Measurements from ENCODE around the gene POLE.
"Not testable (repeated sequence)": the region's sequence is repeated elsewhere in the genome, so short reads cannot be mapped to it uniquely, and the experiment has no call there.

Gene POLE

DNA sequence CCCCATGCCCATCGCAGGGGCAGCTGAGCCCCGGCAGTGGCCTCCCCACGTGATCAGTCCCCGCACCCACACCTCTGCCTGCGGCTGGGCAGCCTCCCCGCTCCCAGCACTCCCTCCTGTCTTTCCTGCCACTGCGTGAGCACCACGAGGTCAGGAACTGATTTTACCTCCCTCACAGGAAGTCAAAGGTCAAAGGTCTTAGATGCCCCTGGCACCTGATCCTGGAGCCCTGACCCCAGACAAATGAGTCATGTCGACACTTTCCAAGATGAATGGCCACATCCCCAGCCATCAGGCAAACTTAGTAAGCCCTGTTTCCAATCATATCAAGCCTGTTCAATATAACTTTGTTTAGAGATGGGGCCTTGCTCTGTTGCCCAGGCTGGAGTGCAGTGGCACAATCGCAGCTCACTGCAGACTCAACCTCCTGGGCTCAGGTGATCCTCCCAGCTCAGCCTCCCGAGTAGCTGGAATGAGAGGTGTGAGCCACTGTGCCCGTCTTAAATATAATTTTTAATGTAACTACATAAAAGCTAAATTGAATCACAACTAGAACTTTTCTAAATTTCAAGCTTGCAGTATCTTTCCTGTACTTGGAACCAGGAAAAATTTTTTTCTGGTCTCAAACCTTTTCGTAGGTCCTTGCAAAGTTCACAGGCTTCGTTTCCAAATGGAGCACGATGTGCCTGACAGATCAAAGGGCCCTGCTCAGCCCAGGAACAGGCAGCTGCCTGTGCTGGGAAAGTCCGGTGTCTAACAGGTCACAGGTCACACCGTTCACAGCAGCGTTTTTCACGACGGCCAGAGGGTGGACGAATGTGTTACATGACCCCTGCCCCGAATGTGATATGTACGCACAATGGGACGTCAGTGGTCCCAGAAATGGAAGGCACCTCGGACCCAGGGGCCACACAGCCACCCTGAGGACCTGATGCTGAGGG, 78.6 kb downstream of the POLE start:
- DNase-seq = no peak

DNA sequence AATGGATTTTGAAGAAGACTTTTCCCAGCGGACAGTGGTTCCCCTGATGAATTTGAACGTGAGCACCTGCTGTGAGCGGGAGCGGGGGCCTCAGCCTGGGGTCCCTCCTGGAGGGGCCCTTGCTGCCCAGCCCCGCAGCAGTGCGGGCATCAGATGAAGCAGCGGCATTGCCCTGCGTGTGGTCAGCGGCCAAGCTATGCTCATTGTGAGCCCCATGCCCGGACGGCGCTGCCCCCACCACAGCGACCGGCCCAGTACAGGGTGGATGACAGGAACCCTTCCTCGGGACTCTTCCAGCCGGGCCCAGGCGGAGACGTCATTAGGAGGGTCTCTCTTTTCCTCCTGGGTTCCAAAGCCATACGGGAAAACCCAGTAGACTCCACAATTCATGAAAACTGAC, 80.2 kb downstream of the POLE start:
- no peak for DNase-seq

- DNase-seq = no peak
These were observed 80.7 kb downstream of the POLE start for GRCh38 chr12:132606466-132606865.

DNA sequence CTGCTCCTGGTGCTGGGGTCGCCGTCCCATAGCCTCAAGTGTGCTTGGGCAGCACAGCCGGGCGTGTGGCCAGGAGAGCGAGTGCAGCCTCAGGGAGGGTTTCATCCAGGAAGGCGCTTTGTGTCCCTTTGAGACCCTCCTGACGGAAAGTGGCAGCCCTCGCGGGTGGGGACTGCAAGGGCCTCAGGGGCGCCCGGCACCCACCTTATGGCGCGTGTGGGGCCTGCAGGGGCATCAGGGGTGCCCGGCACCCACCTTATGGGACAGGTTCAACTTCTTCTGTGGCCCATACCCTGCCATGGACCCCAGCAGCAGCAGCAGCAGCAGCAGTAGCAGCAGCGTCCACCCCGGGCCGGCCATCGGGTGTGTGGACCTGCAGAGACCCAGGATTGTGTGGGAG, 81.2 kb downstream of the POLE start:
- no peak for DNase-seq

DNA sequence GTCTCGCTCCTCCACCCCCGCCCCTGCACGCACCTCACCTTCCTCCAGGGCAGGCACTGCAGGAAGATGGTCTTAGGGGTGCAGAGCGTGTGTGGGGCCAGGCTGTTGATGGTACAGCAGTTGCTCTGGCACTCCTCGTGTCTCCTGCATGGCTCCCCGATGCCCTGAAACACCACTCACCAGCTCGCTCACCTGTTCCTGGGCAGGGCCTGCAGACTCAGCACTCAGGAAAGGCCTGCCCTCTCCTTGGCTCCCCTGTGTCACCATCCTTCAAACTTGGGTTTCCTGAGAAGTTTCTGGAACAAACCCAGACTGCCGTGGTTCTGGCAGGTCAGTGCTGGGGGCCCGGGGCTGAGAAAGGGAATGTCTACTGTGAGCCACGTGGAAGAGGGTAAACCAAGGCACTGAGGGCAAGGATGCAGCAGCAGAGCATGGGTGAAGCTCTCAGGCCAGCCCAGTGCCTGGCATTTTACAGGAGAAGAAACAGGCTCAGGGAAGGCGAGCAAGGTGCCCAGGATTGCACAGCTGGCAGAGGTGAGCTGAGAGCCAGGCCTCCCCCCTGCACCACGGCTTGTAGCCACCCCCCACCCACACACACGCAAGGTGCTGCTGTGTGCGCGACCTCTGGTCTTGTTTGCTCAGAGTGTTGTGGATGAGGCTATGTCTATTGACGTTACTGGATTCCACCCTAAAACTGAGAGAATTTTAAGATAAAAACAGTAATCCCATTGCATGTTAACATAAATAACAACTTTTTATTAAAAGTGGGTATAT, 82.3 kb downstream of the POLE start:
- no peak for DNase-seq

GRCh38 chr12:132604151-132604618, 83.0 kb downstream of the POLE start:
- no peak for DNase-seq

DNA sequence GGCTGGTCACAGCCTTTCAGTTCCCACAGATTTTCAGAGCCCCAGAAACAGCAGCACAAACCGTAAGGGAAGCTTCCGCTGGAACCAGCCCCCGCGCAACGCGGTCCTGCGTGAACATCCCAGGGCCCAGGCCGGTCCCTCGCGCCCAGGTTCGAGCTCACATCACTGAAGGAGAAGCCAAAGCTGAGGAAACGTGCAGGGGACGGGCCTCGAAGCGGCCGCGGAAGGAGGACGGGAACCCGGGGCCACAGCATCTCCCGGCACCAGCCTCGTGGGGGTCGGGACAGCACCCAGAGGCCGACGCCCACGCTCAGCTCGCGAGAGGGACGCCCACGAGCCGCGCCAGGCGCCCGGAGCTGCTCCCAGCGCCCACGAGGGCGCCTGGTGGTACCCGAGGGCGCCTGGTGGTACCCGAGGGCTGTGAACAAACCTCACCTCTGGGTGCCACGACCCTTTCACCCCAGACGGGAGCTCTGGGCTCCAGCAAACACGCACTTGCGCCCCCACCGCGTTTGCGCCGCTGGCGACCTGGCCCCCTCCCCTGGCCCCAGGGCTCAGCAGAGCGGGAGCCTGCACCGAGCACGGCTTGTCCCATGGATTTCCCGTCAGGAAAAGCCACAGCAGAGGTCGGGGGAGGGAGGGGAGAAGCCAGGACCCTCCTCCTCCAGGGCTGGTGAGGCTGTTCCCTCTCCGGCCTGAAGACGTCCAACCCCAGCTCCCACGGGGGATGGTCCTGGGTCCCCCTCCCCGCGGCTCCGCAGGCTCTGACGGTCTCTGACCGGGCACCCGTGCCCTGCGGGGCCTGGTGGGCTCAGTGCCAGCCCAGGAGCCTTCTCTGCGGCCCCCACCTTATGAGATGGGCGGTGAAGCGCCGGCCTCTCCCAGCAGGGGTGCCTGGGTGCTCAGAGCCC, 83.6 kb downstream of the POLE start:
- no peak for DNase-seq

DNA sequence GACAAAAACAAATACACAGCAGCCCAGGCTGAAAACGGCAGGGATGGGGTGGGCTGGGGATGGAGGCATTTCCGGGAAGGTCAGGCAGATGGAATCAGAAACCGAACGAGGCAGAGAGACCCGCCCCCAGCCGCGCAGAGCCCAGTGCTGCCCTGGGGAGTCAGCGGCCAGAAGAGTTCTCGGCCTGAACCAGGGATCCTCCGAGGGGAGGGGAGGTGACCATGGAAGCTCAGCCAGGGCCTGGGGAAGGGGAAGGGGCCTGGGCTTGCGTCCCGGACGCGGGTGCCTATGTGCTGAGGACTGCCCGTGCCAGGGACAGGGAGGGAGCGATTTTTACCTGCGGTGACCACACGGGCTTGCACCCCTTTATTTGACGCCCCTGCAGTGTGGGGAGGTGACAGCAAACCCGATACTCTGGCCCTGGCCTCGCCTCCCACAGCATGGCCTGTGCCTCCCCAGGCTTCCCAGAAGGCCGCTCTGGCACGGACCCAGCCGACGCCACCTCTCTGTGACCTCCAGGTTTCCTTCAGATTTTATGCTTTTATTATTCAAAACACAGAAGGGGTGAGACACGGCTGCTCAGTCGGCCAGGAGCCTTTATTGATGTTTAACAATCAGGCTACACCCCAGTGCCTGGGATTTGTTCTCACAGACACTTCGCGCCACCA, 84.4 kb downstream of the POLE start:
- DNase-seq = no peak

DNA sequence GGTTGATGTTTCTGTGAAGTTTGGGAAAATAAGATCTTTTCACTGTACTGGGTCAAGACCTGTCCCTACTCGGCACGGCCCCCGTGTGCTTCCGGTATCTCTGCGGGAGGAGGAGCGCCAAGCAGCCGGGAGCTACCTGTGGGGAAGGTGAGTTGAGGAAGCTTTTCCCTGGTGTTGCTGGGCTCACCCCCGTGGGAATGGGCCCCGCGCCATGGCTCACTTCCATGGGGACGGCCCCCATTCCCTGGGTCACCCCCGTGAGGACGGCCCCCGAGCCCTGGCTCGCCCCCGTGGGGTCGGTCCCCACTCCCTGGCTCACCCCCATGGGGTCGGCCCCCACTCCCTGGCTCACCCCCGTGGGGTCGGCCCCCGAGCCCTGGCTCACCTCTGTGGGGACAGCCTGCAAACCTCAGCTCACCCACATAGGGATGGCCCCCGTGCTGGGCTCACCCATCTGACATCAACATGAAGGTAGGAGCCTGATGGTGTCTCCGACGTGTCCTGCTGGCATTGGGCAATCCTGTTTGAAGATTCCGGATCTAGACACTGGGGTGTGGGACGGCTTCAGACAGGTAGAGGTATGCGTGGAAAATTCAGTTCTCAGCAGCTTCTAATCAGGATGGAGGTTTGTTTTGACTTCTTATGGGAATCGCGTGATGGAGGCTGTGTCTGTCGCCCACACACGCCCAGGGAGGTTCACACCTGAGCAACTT, 85.8 kb downstream of the POLE start:
- DNase-seq = no peak

GRCh38 chr12:132600048-132601032, 86.8 kb downstream of the POLE start:
- DNase-seq = peak; percentile 40

GRCh38 chr12:132599502-132599901, 87.6 kb downstream of the POLE start:
- DNase-seq = not testable (repeated sequence)

GRCh38 chr12:132597333-132598316, 89.5 kb downstream of the POLE start:
- no peak for DNase-seq

DNA sequence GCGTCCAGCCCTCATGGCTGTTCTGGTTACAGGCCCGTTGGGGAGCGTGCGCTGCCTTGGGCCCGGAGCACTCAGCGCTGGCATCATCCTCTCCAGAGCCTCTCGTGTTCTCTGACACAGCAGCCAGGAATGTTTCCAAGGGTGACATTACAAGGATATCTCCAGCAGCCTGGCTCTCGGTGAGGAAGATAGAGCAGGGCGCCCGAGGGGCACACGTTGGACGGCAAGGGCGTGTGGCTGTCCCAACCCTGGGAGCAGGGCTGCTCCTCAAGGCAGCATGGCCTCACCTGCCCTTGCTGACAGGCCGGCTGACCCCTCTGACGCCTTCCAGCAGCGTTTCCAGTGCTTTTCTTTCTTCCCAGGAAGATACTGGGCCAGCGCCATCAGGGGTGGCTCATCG, 91.1 kb downstream of the POLE start:
- no peak for DNase-seq

- DNase-seq = no peak
These were observed 92.0 kb downstream of the POLE start for GRCh38 chr12:132595183-132595582.

GRCh38 chr12:132593938-132594358, 93.2 kb downstream of the POLE start:
- DNase-seq = peak; percentile 61

DNA sequence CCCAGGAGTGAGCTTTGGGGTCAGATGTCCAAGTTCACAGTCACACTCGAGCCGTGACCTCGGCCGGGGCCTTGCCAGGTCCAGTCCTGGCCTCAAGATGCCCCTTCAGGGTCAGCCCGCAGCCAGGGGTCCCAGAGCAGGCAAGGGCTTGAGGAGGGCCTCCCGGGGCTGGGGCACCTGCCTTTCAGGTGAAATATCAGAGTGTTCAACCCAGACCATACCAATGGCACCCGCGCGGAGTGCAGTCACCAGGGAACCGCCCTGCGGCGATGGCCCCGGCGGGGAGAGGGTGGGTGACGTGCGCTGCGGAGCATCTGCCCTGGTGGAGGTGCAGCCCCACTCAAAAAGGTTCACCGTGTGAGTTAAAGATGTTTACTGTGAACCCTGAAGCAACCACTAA, 93.6 kb downstream of the POLE start:
- DNase-seq = no peak

- no peak for DNase-seq
These were observed 94.1 kb downstream of the POLE start for GRCh38 chr12:132593071-132593470.

DNA sequence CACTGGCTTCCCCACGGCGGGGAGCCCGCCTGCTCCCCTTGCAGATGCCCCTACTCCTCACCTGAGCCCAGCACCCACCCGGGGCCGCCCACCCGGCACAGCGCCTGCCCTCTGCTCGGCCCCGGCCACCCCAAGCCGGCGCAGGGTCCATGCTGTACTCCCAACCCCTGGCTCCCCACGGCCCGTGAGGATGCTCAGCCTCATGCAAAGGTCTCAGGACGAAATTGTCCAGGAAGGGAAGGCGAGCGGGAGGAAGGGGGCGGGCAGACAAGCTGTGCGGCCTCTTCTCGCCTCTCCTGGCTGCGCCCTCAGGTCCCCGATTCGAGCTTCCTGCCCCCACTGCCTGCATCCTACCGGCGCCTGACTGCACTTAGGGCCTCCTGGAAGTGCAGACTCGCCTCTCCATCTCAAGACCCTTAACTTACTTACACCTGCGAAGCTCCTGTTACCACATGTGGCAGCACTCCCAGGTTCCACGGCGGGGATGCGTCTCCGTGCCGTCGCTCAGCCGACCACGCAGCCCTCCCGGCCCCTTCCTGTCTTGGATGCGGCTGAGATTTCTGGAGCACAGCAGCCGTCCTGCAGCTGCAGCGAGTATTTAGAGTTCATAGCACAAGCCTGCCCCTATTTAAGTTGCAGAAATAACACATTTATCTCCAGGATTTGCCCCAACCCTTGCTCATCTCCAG, 94.7 kb downstream of the POLE start:
- no peak for DNase-seq
